RCC 7860 (cell line): ENCODE data around the gene GTF2H4.

Source experiments
- DNase-seq: peaks from one replicate; pipeline ENCODE4 v3.0.0-alpha.2; 2015; ENCODE audit warnings: low spot score
- FAIRE-seq: peaks from 2 replicates; lab custom pipeline; 2012; peaks lifted over from hg19 to GRCh38; lab: Jason Lieb, UNC

Gene GTF2H4

GRCh38 chr6:30948811-30949210 lies 40.8 kb downstream of the GTF2H4 start:
- DNase-seq (no peak), FAIRE-seq (no peak)

GRCh38 chr6:30951907-30952469 lies 44.0 kb downstream of the GTF2H4 start:
- no peak for DNase-seq
- no peak for FAIRE-seq

- FAIRE-seq (no peak), DNase-seq (no peak)
Measured at GRCh38 chr6:30954631-30955366, 46.8 kb downstream of the GTF2H4 start.

GRCh38 chr6:30955367-30956042 lies 47.5 kb downstream of the GTF2H4 start:
- FAIRE-seq: no peak
- DNase-seq: no peak

DNA sequence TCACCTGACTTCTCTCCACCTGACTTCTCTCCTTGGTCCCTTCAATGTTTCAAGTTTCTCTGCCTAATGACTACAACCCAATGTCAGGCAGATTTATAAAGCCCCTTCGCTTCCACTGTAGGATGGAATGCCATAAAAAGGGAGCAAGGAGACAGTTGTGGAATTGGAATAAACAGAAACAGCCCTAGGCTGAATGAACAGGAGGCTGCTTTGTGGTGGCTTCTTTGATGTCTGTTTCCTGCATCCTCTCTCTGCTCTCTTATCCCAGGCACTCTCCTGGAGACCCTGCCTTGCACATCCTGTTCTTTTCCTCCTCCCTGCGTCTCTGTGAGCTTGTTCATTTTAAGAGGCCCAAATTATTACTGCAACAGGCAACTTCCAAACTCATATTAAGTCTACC lies 49.7 kb downstream of the GTF2H4 start:
- no peak for FAIRE-seq
- no peak for DNase-seq

DNA sequence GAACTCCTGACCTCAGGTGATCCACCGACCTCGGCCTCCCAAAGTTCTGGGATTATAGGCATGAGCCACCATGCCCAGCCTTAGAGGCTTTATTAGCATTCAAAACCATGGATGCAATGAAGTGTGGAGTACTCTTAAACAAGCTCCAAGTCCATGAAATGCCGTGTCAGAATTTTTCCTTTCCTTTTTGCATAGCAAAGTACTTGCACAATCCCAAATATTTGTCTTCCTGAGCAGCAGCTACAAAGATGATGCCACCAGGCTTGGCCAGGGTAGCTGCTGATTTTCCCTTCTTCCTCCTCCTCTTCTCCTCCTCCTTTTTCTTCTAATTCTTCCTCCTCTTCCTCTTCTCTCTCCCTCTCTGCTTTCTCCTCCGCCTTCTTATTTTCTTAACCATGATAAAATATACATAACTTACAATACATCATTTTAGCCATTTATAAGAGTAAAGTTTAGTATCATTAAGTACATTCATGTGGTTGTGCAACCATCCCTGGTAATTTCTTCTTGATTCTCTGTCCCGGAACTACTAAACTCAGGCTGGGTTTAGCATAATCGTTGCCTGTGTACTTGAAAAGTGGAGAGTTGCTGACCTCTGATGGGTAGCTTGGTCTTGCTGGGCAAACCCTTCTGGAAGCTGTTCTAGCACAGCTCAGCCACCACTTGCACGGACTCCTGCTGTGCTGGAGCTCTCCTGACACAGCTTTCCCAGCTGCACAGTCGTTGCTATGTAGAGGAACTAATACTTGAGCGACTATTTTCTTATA lies 53.1 kb downstream of the GTF2H4 start:
- DNase-seq: no peak
- no peak for FAIRE-seq

GRCh38 chr6:30962716-30963115 lies 54.7 kb downstream of the GTF2H4 start:
- FAIRE-seq: no peak

GRCh38 chr6:30963641-30964040 lies 55.6 kb downstream of the GTF2H4 start:
- DNase-seq (no peak), FAIRE-seq (no peak)

More at GRCh38 chr6:30962716-30963115, 54.7 kb downstream of the GTF2H4 start:
- DNase-seq: no peak
